Stimulated activated CD8-positive, alpha-beta memory T cell treated with anti-CD3 and anti-CD28 coated beads, Interleukin-15, amount 100 ng/mL, for 48 hours (primary cell): ENCODE data around the gene CDK16.

Experiments used
- DNase-seq, 2 donors: peaks; one replicate each; pipeline ENCODE4 v3.0.0-alpha.2; 2020; ENCODE audit warnings: low read depth in 2 of 2

CDK16 gene

GRCh38 chrX:47218280-47218919 lies at the start of gene CDK16:
Gene CDK16 (plus strand): TSS chrX:47218681. CDS start chrX:47223558, 4,877 bp downstream.
- peak; percentile 59 to 71 for DNase-seq

GRCh38 chrX:47169273-47169672 lies 49.2 kb upstream of the CDK16 start:
- DNase-seq: no peak

GRCh38 chrX:47169726-47170515 lies 48.6 kb upstream of the CDK16 start:
- no peak for DNase-seq

GRCh38 chrX:47170861-47171692 lies 47.4 kb upstream of the CDK16 start:
- no peak for DNase-seq

- DNase-seq: no peak
Observed at GRCh38 chrX:47171996-47172395, 46.5 kb upstream of the CDK16 start.

- no peak for DNase-seq
Observed at GRCh38 chrX:47172549-47172948, 45.9 kb upstream of the CDK16 start.

GRCh38 chrX:47172971-47173792 lies 45.3 kb upstream of the CDK16 start:
- no peak for DNase-seq

- DNase-seq: no peak
Observed at GRCh38 chrX:47174376-47174775, 44.1 kb upstream of the CDK16 start.

- DNase-seq: no peak
Observed at GRCh38 chrX:47174846-47175587, 43.5 kb upstream of the CDK16 start.

- DNase-seq: no peak
Observed at GRCh38 chrX:47175588-47175980, 42.9 kb upstream of the CDK16 start.

- no peak for DNase-seq
Observed at GRCh38 chrX:47176101-47176740, 42.3 kb upstream of the CDK16 start.

GRCh38 chrX:47177079-47177478 lies 41.4 kb upstream of the CDK16 start:
- DNase-seq: no peak

GRCh38 chrX:47178337-47178736 lies 40.1 kb upstream of the CDK16 start:
- no peak for DNase-seq

- no peak for DNase-seq
Observed at GRCh38 chrX:47179221-47179927, 39.1 kb upstream of the CDK16 start.

- DNase-seq: no peak
Observed at GRCh38 chrX:47179928-47180255, 38.6 kb upstream of the CDK16 start.

GRCh38 chrX:47180346-47180745 lies 38.1 kb upstream of the CDK16 start:
- no peak for DNase-seq

- DNase-seq: no peak
Observed at GRCh38 chrX:47181301-47181700, 37.2 kb upstream of the CDK16 start.

- no peak for DNase-seq
Observed at GRCh38 chrX:47182106-47182700, 36.3 kb upstream of the CDK16 start.

- no peak for DNase-seq
Observed at GRCh38 chrX:47184486-47184885, 34.0 kb upstream of the CDK16 start.
